Measurements from ENCODE around the gene LRRC23. TPM values are rescaled to one million over a fixed set of nuclear protein-coding genes. Genes with fewer than 3 reads are reported as not detected.

Gene LRRC23
- total and polyA plus RNA-seq, 2 of the 13 experiments (the other 11 are each of a cell fraction or from before 2014, with no cell fraction given): 6.0 to 7.8 TPM

DNA sequence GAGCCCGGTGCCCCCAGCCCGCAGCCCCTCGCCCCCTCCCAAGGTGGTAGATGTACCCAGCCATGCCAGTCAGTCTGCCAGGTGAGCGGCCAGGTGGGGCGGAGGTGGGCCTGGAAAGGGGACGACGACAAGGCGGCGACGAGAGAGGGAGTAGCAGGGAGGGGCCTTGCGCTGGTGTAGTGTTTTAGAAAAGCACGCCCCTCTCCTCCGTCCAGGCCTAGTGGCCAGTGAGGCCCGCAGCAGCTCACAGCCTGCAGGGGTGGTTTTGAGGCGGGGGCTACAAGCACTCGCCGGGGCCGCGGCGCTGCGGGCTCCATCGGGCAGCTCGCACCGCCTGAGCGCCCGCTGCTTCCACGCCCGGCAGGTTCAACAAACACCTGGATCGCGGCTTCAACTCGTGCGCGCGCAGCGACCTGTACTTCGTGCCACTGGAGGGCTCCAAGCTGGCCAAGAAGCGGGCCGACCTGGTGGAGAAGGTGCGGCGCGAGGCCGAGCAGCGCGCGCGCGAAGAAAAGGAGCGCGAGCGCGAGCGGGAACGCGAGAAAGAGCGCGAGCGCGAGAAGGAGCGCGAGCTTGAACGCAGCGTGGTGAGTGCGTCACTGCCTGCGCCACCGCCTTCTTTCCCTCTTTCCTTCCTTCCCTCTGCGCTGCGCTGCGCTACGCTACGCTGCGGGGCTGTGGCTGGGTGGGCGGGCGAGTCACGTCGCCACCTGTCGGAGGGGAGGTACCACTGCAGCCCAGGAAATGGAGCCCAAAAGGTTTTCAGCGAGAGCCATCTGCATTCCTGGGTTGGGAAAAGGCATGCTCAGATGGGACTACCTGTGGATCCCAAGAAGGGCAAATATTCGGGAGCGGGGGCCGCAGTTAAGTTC lies 33.1 kb downstream of the LRRC23 start (continued):
- no peak for TF ChIP-seq ZNF282 (IDR thresholded peaks at IDR 0.05; ENCODE audit: partially characterized antibody)
- TF ChIP-seq ZSCAN20 (CRISPR knock-in tag; IDR thresholded peaks at IDR 0.05; ENCODE audit: borderline replicate concordance): no peak
- TF ChIP-seq RBM22 (optimal IDR thresholded peaks at IDR 0.05; ENCODE audit: low read length): peak; percentile 94
- peak; percentile 72; the same call in 1 of the 2 replicates for TF ChIP-seq ZNF772 (CRISPR knock-in tag; IDR thresholded peaks at IDR 0.05)
- no peak for TF ChIP-seq U2AF2 (IDR thresholded peaks at IDR 0.05; ENCODE audit: low read depth, low read length)
- no peak for TF ChIP-seq PRPF4 (IDR thresholded peaks at IDR 0.05; ENCODE audit: low read depth, low read length, poor library complexity, severe bottlenecking)
- TF ChIP-seq TEF (CRISPR knock-in tag; IDR thresholded peaks at IDR 0.05): no peak; the same call in 1 of the 2 replicates
- TF ChIP-seq, protein P1, sequence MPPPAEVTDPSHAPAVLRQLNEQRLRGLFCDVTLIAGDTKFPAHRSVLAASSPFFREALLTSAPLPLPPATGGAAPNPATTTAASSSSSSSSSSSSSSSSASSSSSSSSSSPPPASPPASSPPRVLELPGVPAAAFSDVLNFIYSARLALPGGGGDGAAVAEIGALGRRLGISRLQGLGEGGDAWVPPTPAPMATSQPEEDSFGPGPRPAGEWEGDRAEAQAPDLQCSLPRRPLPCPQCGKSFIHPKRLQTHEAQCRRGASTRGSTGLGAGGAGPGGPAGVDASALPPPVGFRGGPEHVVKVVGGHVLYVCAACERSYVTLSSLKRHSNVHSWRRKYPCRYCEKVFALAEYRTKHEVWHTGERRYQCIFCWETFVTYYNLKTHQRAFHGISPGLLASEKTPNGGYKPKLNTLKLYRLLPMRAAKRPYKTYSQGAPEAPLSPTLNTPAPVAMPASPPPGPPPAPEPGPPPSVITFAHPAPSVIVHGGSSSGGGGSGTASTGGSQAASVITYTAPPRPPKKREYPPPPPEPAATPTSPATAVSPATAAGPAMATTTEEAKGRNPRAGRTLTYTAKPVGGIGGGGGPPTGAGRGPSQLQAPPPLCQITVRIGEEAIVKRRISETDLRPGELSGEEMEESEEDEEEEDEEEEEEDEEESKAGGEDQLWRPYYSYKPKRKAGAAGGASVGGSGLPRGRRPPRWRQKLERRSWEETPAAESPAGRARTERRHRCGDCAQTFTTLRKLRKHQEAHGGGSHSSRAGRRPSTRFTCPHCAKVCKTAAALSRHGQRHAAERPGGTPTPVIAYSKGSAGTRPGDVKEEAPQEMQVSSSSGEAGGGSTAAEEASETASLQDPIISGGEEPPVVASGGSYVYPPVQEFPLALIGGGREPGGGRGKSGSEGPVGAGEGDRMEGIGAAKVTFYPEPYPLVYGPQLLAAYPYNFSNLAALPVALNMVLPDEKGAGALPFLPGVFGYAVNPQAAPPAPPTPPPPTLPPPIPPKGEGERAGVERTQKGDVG (CRISPR knock-in tag; IDR thresholded peaks at IDR 0.05; ENCODE audit: borderline replicate concordance): peak; percentile 92
- peak; percentile 94 for TF ChIP-seq ZNF598 (CRISPR knock-in tag; IDR thresholded peaks at IDR 0.05; ENCODE audit: borderline replicate concordance)
- TF ChIP-seq ZZZ3 (CRISPR knock-in tag; IDR thresholded peaks at IDR 0.05; ENCODE audit: borderline replicate concordance): no peak
- peak; percentile 55; the same call in 1 of the 2 replicates for TF ChIP-seq GATA4 (IDR thresholded peaks at IDR 0.05; ENCODE audit: borderline replicate concordance, low read depth)
- TF ChIP-seq NCOR1 (IDR thresholded peaks at IDR 0.05; ENCODE audit: borderline replicate concordance, low read length): no peak
- no peak for TF ChIP-seq GZF1 (CRISPR knock-in tag; IDR thresholded peaks at IDR 0.05)
- peak; percentile 91 for TF ChIP-seq KDM3A (CRISPR knock-in tag; IDR thresholded peaks at IDR 0.05; ENCODE audit: low read depth)
- TF ChIP-seq RBAK (CRISPR knock-in tag; IDR thresholded peaks at IDR 0.05): no peak
- peak; percentile 9; the same call in 1 of the 2 replicates for TF ChIP-seq MIER2 (CRISPR knock-in tag; IDR thresholded peaks at IDR 0.05)
- no peak for TF ChIP-seq NFIC (IDR thresholded peaks at IDR 0.05; ENCODE audit: low read length)
- no peak for TF ChIP-seq ZBTB8A (CRISPR knock-in tag; IDR thresholded peaks at IDR 0.05; ENCODE audit: borderline replicate concordance, low read depth)
- no peak for TF ChIP-seq ZNF557 (CRISPR knock-in tag; IDR thresholded peaks at IDR 0.05)
- peak; percentile 76 for TF ChIP-seq FOXA3 (CRISPR knock-in tag; IDR thresholded peaks at IDR 0.05)
- TF ChIP-seq TEAD2 (CRISPR knock-in tag; IDR thresholded peaks at IDR 0.05): peak; percentile 78; the same call in 1 of the 2 replicates
- peak; percentile 93 for TF ChIP-seq ARNT2 (CRISPR knock-in tag; IDR thresholded peaks at IDR 0.05; ENCODE audit: low read depth)
- no peak for TF ChIP-seq ZKSCAN5 (CRISPR knock-in tag; IDR thresholded peaks at IDR 0.05)
- TF ChIP-seq ZNF850 (CRISPR knock-in tag; conservative IDR thresholded peaks at IDR 0.05): no peak
- peak; percentile 79; the same call in 1 of the 2 replicates for TF ChIP-seq ZSCAN31 (CRISPR knock-in tag; IDR thresholded peaks at IDR 0.05; ENCODE audit: low read depth)
- TF ChIP-seq TEAD3 (CRISPR knock-in tag; optimal IDR thresholded peaks at IDR 0.05; ENCODE audit: borderline replicate concordance): peak; percentile 79
- no peak for TF ChIP-seq ZNF780A (CRISPR knock-in tag; IDR thresholded peaks at IDR 0.05)
